Transverse colon (tissue), 4 donors: ENCODE data around the gene RIPOR3.

ENCODE experiments used
- CTCF ChIP-seq, 5 experiments: fragments of 200-600 bp in 3 of 5; fragments of 450-650 bp in 2 of 5; sonication (generic) in 3 of 5; IDR thresholded peaks; 1 replicate in 2 of 5; 2 replicates in 3 of 5; pipeline ENCODE4 v1.5.1; 2016 to 2017; ENCODE audit warnings: antibody characterized with exemption in 5 of 5, inconsistent platforms in 3 of 5, mild to moderate bottlenecking in 2 of 5, moderate library complexity in 1 of 5
- POLR2A ChIP-seq: fragments of 450-650 bp; IDR thresholded peaks from one replicate; pipeline ENCODE4 v1.6.1; 2016; ENCODE audit warnings: antibody characterized with exemption, mild to moderate bottlenecking, moderate library complexity
- POLR2AphosphoS5 ChIP-seq, 3 donors: sonication (generic); formaldehyde crosslinking; IDR thresholded peaks; one replicate each; pipeline ENCODE4 v1.6.1; 2016; ENCODE audit warnings: antibody characterized with exemption in 3 of 3

GRCh38 chr20:50681359-50682064, 9.8 kb downstream of the RIPOR3 start:
- TF ChIP-seq CTCF (IDR thresholded peaks at IDR 0.05) (no peak), POLR2A (no peak), POLR2AphosphoS5 (IDR thresholded peaks at IDR 0.05) (no peak)
